ENCODE data around the gene SON.

SON gene

GRCh38 chr21:33588485-33589335, 45.9 kb downstream of the SON start, which contains the start of gene DONSON (continued):
- no peak for TF ChIP-seq ZNF274 (IDR thresholded peaks at IDR 0.05; ENCODE audit: low read length)
- no peak for TF ChIP-seq ZNF274 (tag by site-specific recombination; IDR thresholded peaks at IDR 0.05; ENCODE audit: borderline replicate concordance)
- no peak for TF ChIP-seq ZNF302 (tag by site-specific recombination; IDR thresholded peaks at IDR 0.05; ENCODE audit: low read depth)
- no peak for TF ChIP-seq ZNF449 (tag by site-specific recombination; IDR thresholded peaks at IDR 0.05)
- no peak for TF ChIP-seq MYNN (tag by site-specific recombination; IDR thresholded peaks at IDR 0.05; ENCODE audit: borderline replicate concordance)
- no peak for TF ChIP-seq ZBTB7A (tag by site-specific recombination; IDR thresholded peaks at IDR 0.05; ENCODE audit: low read depth)
- no peak for TF ChIP-seq ZNF174 (tag by site-specific recombination; IDR thresholded peaks at IDR 0.05)
- TF ChIP-seq, protein P1, sequence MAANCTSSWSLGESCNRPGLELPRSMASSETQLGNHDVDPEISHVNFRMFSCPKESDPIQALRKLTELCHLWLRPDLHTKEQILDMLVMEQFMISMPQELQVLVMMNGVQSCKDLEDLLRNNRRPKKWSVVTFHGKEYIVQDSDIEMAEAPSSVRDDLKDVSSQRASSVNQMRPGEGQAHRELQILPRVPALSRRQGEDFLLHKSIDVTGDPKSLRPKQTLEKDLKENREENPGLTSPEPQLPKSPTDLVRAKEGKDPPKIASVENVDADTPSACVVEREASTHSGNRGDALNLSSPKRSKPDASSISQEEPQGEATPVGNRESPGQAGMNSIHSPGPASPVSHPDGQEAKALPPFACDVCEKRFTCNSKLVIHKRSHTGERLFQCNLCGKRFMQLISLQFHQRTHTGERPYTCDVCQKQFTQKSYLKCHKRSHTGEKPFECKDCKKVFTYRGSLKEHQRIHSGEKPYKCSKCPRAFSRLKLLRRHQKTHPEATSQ (tag by site-specific recombination; IDR thresholded peaks at IDR 0.05), result peak; percentile 34; the same call in 1 of the 2 replicates
- no peak for TF ChIP-seq ZNF121 (tag by site-specific recombination; IDR thresholded peaks at IDR 0.05)
- TF ChIP-seq ZNF488 (tag by site-specific recombination; IDR thresholded peaks at IDR 0.05), result no peak
- TF ChIP-seq ZNF837 (tag by site-specific recombination; IDR thresholded peaks at IDR 0.05), result no peak
- peak; percentile 39 for TF ChIP-seq SP2 (tag by site-specific recombination; IDR thresholded peaks at IDR 0.05)
- TF ChIP-seq ZNF23 (tag by site-specific recombination; IDR thresholded peaks at IDR 0.05; ENCODE audit: borderline replicate concordance), result no peak
- no peak for TF ChIP-seq ZNF311 (tag by site-specific recombination; IDR thresholded peaks at IDR 0.05; ENCODE audit: borderline replicate concordance)
- peak; percentile 88 for TF ChIP-seq ZEB2 (tag by site-specific recombination; IDR thresholded peaks at IDR 0.05)
- no peak for TF ChIP-seq ZNF785 (tag by site-specific recombination; IDR thresholded peaks at IDR 0.05)
- no peak for TF ChIP-seq ZNF623 (tag by site-specific recombination; IDR thresholded peaks at IDR 0.05)
- no peak for TF ChIP-seq ZNF830 (tag by site-specific recombination; IDR thresholded peaks at IDR 0.05; ENCODE audit: low read depth)
- no peak for TF ChIP-seq ZNF670 (tag by site-specific recombination; IDR thresholded peaks at IDR 0.05; ENCODE audit: low read depth)
- TF ChIP-seq TCF7L2 (IDR thresholded peaks at IDR 0.05; ENCODE audit: borderline replicate concordance, low read depth, low read length), result no peak
- TF ChIP-seq GLIS2 (tag by site-specific recombination; IDR thresholded peaks at IDR 0.05), result no peak; the same call in 1 of the 2 replicates
- TF ChIP-seq ZBTB17 (tag by site-specific recombination; IDR thresholded peaks at IDR 0.05), result peak; percentile 94
- no peak for TF ChIP-seq ZNF792 (tag by site-specific recombination; IDR thresholded peaks at IDR 0.05)
- peak; percentile 39; the same call in 1 of the 2 replicates for TF ChIP-seq ZNF639 (tag by site-specific recombination; IDR thresholded peaks at IDR 0.05)
- TF ChIP-seq ZNF184 (tag by site-specific recombination; IDR thresholded peaks at IDR 0.05), result peak; percentile 6; the same call in 1 of the 2 replicates
- TF ChIP-seq MZF1 (tag by site-specific recombination; IDR thresholded peaks at IDR 0.05; ENCODE audit: borderline replicate concordance), result no peak
- TF ChIP-seq ZNF473 (tag by site-specific recombination; IDR thresholded peaks at IDR 0.05), result no peak
- TF ChIP-seq OSR2 (tag by site-specific recombination; IDR thresholded peaks at IDR 0.05), result peak; percentile 81
- peak; percentile 51; the same call in 1 of the 2 replicates for TF ChIP-seq ZNF391 (tag by site-specific recombination; IDR thresholded peaks at IDR 0.05; ENCODE audit: borderline replicate concordance, low read depth)
- TF ChIP-seq ZNF202 (tag by site-specific recombination; IDR thresholded peaks at IDR 0.05; ENCODE audit: borderline replicate concordance), result no peak
- no peak for TF ChIP-seq INSM2 (tag by site-specific recombination; IDR thresholded peaks at IDR 0.05)
- no peak; the same call in 1 of the 2 replicates for TF ChIP-seq ZNF341 (tag by site-specific recombination; IDR thresholded peaks at IDR 0.05; ENCODE audit: low read depth)
- TF ChIP-seq ZNF423 (tag by site-specific recombination; IDR thresholded peaks at IDR 0.05), result no peak; the same call in 1 of the 2 replicates
- no peak for TF ChIP-seq HOXD13 (CRISPR knock-in tag; IDR thresholded peaks at IDR 0.05; ENCODE audit: borderline replicate concordance)
- no peak for TF ChIP-seq ZFP3 (tag by site-specific recombination; IDR thresholded peaks at IDR 0.05; ENCODE audit: low read depth)

Data from HEK293 (cell line).